K562 (cell line): Measurements from ENCODE around the gene PKD2. TPM values are rescaled to one million over a fixed set of nuclear protein-coding genes. Genes with fewer than 3 reads are reported as not detected.

ENCODE experiments used
- ATAC-seq: fragments of 200-7000 bp; cut with Tn5 transposase; 3 replicates; pipeline ENCODE4 v1.9.1; 2020; ENCODE audit warnings: moderate library complexity
- BruUV-seq: library from RNA; stranded (reverse); fragments of 400-500 nt; replicated peaks from 2 replicates; lab custom pipeline; 2021; lab: Mats Ljungman, UMichigan
- CTCF ChIA-PET: fragments of 300-600 bp; formaldehyde crosslinking; extraction: SDS; loops from one replicate; lab custom pipeline; 2021; ENCODE audit warnings: low intra/inter-chr PET ratio; lab: Yijun Ruan, JAX
- POLR2A ChIA-PET: fragments of 300-600, 350-650 bp; sonication (Branson Sonifier 250); formaldehyde crosslinking; extraction: SDS; loops from one replicate; lab custom pipeline; 2021; ENCODE audit warnings: antibody characterized with exemption, inconsistent platforms; lab: Yijun Ruan, JAX
- DNase-seq, 4 experiments: peaks; one replicate each; pipeline versions ENCODE4 v3.0.0 to v3.0.0-alpha.2; 2011 to 2018; ENCODE audit warnings: low spot score in 3 of 4, mixed read lengths in 3 of 4; ENCODE audit errors: extremely low read depth in 1 of 4
- FAIRE-seq: peaks from 2 replicates; lab custom pipeline; 2011; peaks lifted over from hg19 to GRCh38; lab: Jason Lieb, UNC
- H2AFZ ChIP-seq: 2 replicates; pipeline ENCODE4 v1.6.0; 2011; ENCODE audit warnings: low read depth, low read length, control low read depth, inconsistent platforms
- H3K27ac ChIP-seq: fragments of 200-600 bp; 3 replicates; pipeline ENCODE4 v1.8.0; 2011; ENCODE audit warnings: low read depth, mild to moderate bottlenecking, control low read depth, inconsistent platforms, low read length, moderate library complexity, mixed read lengths; ENCODE audit errors: extremely low read depth
- H3K27me3 ChIP-seq, 2 experiments: fragments of 300-600 bp in 1 of 2; 2 replicates in 1 of 2; 3 replicates in 1 of 2; pipeline versions ENCODE4 v1.6.0 to v1.8.0; 2011; ENCODE audit warnings: inconsistent platforms in 2 of 2, low read length in 2 of 2, mild to moderate bottlenecking in 1 of 2, mixed read lengths in 1 of 2, moderate library complexity in 1 of 2; ENCODE audit not compliant: control insufficient read depth in 2 of 2, insufficient read depth in 2 of 2
- H3K36me3 ChIP-seq: fragments of 300-600 bp; 3 replicates; pipeline ENCODE4 v1.8.0; 2011; ENCODE audit warnings: mild to moderate bottlenecking, low read length, inconsistent platforms; ENCODE audit not compliant: control insufficient read depth, insufficient read depth
- H3K4me1 ChIP-seq, 2 experiments: fragments of 200-600 bp in 1 of 2; replicated peaks in 1 of 2; 2 replicates in 1 of 2; 3 replicates in 1 of 2; pipeline versions ENCODE4 v1.5.1 to v1.8.0; 2011; ENCODE audit warnings: inconsistent platforms in 2 of 2, low read length in 2 of 2, mild to moderate bottlenecking in 1 of 2, mixed read lengths in 1 of 2, moderate library complexity in 1 of 2; ENCODE audit not compliant: control insufficient read depth in 2 of 2, insufficient read depth in 2 of 2
- H3K4me2 ChIP-seq: 2 replicates; pipeline ENCODE4 v1.6.1; 2011; ENCODE audit warnings: low read length, control low read depth, inconsistent platforms, mixed read lengths; ENCODE audit not compliant: insufficient read depth
- H3K4me3 ChIP-seq: fragments of 200-600 bp; sonication (generic), shearing (Covaris generic); 2 replicates; pipeline ENCODE4 v1.5.1; 2016; ENCODE audit warnings: control low read depth, inconsistent platforms
- H3K79me2 ChIP-seq: fragments of 200-600 bp; 3 replicates; pipeline ENCODE4 v1.8.0; 2011; ENCODE audit warnings: low read length, inconsistent platforms; ENCODE audit not compliant: control insufficient read depth, insufficient read depth
- H3K9ac ChIP-seq, 2 experiments: 2 replicates each; pipeline versions ENCODE4 v1.6.0 to v1.6.1; 2011; ENCODE audit warnings: low read depth in 2 of 2, low read length in 2 of 2, control low read depth in 1 of 2, inconsistent platforms in 1 of 2, mild to moderate bottlenecking in 1 of 2, mixed read lengths in 1 of 2; ENCODE audit not compliant: insufficient read depth in 1 of 2
- H3K9me1 ChIP-seq: one replicate; pipeline ENCODE4 v1.6.0; 2011; ENCODE audit warnings: inconsistent platforms, mild to moderate bottlenecking, low read length, moderate library complexity; ENCODE audit not compliant: control insufficient read depth, insufficient read depth
- H3K9me3 ChIP-seq: replicated peaks from 2 replicates; pipeline ENCODE4 v1.5.1; 2011; ENCODE audit warnings: low read depth, low read length, inconsistent platforms; ENCODE audit not compliant: control insufficient read depth, insufficient read depth
- H4K20me1 ChIP-seq: replicated peaks from 2 replicates; pipeline ENCODE4 v1.6.1; 2011; ENCODE audit warnings: low read length, inconsistent platforms, mixed read lengths; ENCODE audit not compliant: control insufficient read depth, insufficient read depth
- BHLHE40 ChIP-seq: IDR thresholded peaks from 2 replicates; pipeline ENCODE4 v1.6.1; 2011; ENCODE audit warnings: low read length, improper control_type of control experiment
- CBX8 ChIP-seq: fragments of 200-600 bp; sonication (generic); IDR thresholded peaks from 2 replicates; pipeline ENCODE4 v1.6.1; 2012; ENCODE audit warnings: borderline replicate concordance, mixed run types, low read depth, mild to moderate bottlenecking, moderate library complexity, mixed read lengths, low read length, control low read depth, inconsistent platforms; ENCODE audit not compliant: poor library complexity, severe bottlenecking; ENCODE audit errors: extremely low read depth
- DPF2 ChIP-seq: fragments of 450-650 bp; IDR thresholded peaks from 2 replicates; pipeline ENCODE4 v1.6.1; 2016
- POU5F1 ChIP-seq: fragments of 150-350 bp; IDR thresholded peaks from 2 replicates; pipeline ENCODE4 v1.6.1; 2014; ENCODE audit warnings: borderline replicate concordance, low read length, low read depth, mild to moderate bottlenecking; ENCODE audit not compliant: partially characterized antibody
- RBM34 ChIP-seq: fragments of 200-400 bp; formaldehyde crosslinking; IDR thresholded peaks from 2 replicates; pipeline ENCODE4 v1.6.1; 2018; ENCODE audit warnings: low read length, borderline replicate concordance; ENCODE audit not compliant: insufficient read depth
- RNF2 ChIP-seq: sonication (generic); IDR thresholded peaks from 2 replicates; pipeline ENCODE4 v1.6.1; 2016
- SAFB ChIP-seq: fragments of 200-400 bp; formaldehyde crosslinking; IDR thresholded peaks from 2 replicates; pipeline ENCODE4 v1.6.1; 2017; ENCODE audit warnings: low read depth, low read length, borderline replicate concordance
- THRA ChIP-seq: fragments of 450-650 bp; IDR thresholded peaks from 2 replicates; pipeline ENCODE4 v1.6.1; 2017; ENCODE audit warnings: mild to moderate bottlenecking, moderate library complexity
- WGBS: fragments of 100-300 bp; shearing (Covaris generic); methylation state at CpG from one replicate; pipeline ENCODE4 v1.1.6; 2016; ENCODE audit warnings: low coverage, mixed read lengths; ENCODE audit not compliant: insufficient coverage; ENCODE audit errors: missing lambda C conversion rate; 5-methylcytosine and 5-hydroxymethylcytosine counted together
- in situ Hi-C: fragments of 300-500 bp; cut with MboI; formaldehyde crosslinking; loops from 4 replicates; pipeline ENCODE4 v1.15.0; 2018; ENCODE audit warnings: inconsistent platforms, mixed read lengths
- intact Hi-C: fragments of 100-400 bp; cut with micrococcal nuclease; formaldehyde crosslinking; loops from 2 replicates; pipeline ENCODE4 v1.14.2; 2022
- polyA plus RNA-seq, 8 experiments: library from polyadenylated mRNA; depleted of rRNA in 4 of 8; stranded (reverse) in 5 of 8; unstranded in 3 of 8; fragments of >200 nt; fragmentation: Nextera tagmentation in 2 of 8; fragmentation: Illumina TruSeq in 1 of 8; extraction: Ambion mirVana in 2 of 8; extraction: Trizol in 1 of 8; gene quantifications; 2 replicates each; pipeline versions ENCODE4 v1.2.1 to v1.2.3, GENCODE V29; 2011 to 2014; ENCODE audit warnings: inconsistent platforms in 1 of 8, missing spikeins in 1 of 8
- total RNA-seq, 7 experiments: library from RNA; depleted of rRNA in 6 of 7; stranded (reverse); fragments of >200 nt in 6 of 7; fragmentation: Illumina TruSeq in 2 of 7; extraction: Trizol in 2 of 7; gene quantifications; 2 replicates each; pipeline versions ENCODE4 v1.2.1 to v1.2.3, GENCODE V29; 2011 to 2021; ENCODE audit warnings: low replicate concordance in 1 of 7

The PKD2 gene
- total and polyA plus RNA-seq, 9 of the 15 experiments (the other 6 are each of a cell fraction or from before 2014, with no cell fraction given), result 0.11 to 1.2 (median 0.47) TPM

- no TSS peak for BruUV-seq
- H3K9ac ChIP-seq, result no peak overlapping the region
- ATAC-seq, result no peak
- no peaks in the 10 kb centered on the region for H3K79me2 ChIP-seq
- ChIA-PET CTCF (interaction anchor here (0.6 kb wide), 1 partner anchor 125 kb away, joined by 4 read pairs; no protein-coding TSS in a partner anchor), POLR2A (no interaction called here)
- H3K4me2 ChIP-seq, result no peak overlapping the region
- in situ Hi-C loops, result loop anchor here (10.0 kb wide), 1 partner anchor 123 kb away; no protein-coding TSS in a partner anchor
- peaks cover 2 to 4% of the 10 kb centered on the region in 2 experiments; a peak in 2 of 5 replicates for H3K27me3 ChIP-seq
- H2AFZ ChIP-seq, result no peak overlapping the region
- H3K9me3 ChIP-seq, result no peaks in the 10 kb centered on the region
- H3K9me1 ChIP-seq, result no peaks in the 10 kb centered on the region
- no peaks in the 10 kb centered on the region for H4K20me1 ChIP-seq
- no peak overlapping the region for H3K4me3 ChIP-seq
- H3K36me3 ChIP-seq, result no peaks in the 10 kb centered on the region
- DNase-seq, result no peak
- TF ChIP-seq POU5F1, result no peak
- no peak for TF ChIP-seq RBM34
- TF ChIP-seq RNF2, result 0 out of 2 replicates have a peak, but pooled peaks have one; percentile 16
- TF ChIP-seq DPF2, result no peak
- TF ChIP-seq THRA, result no peak
- TF ChIP-seq CBX8, result peak; percentile 73
- no peak for TF ChIP-seq BHLHE40
- TF ChIP-seq SAFB, result no peak
- intact Hi-C loops, result no loop called here
- 2% methylated on average over 5 of the region's 5 CpGs for WGBS
- FAIRE-seq, result no peak
- no peaks in the 10 kb centered on the region for H3K4me1 ChIP-seq
- no peak overlapping the region for H3K27ac ChIP-seq
These were observed 29.7 kb upstream of the PKD2 start for GRCh38 chr4:87977521-87978278.
